Activated CD4-positive, alpha-beta T cell treated with anti-CD3 and anti-CD28 coated beads for 1 hour (primary cell): ENCODE results near the gene FAM217B.

Experiments
- DNase-seq: peaks from one replicate; pipeline ENCODE4 v3.0.0-alpha.2; 2020

The FAM217B gene

DNA sequence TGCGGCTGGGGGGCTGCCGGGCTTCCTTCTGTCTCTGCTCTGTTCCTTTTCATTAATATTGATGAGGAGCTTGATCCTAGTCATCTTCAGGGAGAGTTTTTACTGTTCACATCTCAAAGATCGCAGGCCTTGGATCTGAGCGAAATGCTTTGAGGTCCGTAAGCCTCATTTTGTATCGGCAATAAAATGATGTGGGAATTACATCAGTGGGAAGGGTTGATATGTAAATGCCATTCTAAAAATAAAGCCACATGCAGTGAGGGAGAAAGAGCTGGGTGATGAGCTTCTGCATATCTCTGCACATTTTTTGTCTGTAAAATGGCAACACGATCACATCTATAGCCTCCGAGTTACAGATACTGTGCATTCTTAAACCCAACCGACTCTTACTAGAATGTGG, 42.9 kb downstream of the FAM217B start:
- no peak for DNase-seq

- no peak for DNase-seq
Measured at GRCh38 chr20:59984541-59984940, 44.4 kb downstream of the FAM217B start.

DNA sequence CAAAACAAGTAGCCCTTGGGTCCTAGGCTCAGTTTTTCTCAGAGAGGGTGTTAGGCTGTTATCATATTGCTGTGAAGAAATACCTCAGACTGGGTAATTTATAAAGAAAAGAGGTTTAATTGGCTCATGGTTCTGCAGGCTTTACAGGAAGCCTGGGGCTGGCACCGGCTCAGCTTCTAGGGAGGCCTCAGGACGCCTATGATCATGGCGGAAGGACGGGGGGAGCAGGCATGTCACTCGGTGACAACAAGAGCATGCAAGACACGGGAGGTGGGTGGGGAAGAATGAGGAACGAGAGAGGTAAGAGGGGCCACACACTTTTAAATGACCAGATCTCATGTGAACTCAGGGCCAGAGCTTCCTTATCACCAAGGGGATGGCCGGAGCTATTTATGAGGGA, 45.0 kb downstream of the FAM217B start:
- no peak for DNase-seq

DNA sequence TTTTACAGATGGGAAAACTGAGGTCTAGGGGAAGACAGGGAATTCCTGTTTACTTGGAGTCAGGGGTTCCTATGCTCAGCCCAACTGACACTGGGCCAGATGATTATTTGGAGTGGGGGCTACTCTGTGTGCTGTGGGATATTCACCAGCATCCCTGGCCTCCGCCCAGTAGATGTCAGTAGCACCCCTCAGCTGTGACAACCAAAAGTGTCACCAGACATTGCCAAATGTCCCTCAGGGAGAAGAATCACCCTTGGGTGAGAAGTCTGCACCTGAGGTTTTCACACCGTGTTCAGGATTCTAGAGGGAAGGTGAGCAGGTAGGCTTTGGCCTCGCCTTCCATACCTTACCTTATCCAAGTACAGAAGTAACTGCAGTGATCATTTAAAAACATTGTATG, 45.7 kb downstream of the FAM217B start:
- DNase-seq: no peak

DNA sequence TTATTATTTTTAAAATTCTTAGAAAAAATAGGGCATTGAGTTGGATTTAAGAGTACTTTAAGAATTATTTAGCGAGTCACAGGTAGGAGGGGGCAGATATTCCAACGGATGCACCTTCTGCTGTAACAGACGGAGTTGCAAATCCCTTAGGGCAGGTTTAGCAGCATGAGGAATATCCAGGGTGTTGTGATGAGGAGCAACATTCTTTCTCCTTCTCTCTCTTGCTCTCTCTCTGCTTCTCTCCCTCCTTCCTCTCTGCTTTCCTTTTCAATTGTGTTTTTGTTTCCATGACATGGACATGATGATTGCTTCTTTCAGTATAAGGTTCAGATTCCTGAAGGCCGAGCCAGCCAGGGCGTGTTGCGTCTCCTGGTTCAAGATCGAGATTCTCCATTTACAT, 46.9 kb downstream of the FAM217B start:
- no peak for DNase-seq

DNA sequence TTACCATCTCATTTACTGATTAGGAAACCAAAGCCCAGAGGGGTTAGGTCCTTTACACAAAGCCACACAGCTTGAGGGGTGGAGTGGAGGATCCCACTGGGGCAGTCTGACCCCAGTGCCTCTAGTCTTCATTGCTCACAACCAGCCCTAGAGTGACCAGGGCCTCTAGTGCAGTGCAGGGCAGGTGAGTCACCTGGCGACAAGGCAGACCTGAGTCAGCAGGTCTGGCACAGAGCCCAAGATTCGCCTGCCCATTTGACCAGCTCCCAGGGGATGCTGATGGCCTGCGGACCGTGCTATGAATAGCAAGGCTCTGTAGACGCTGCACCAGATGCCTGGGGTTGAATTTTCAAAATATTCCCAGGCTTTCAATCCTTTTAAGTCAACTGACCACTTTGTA, 48.0 kb downstream of the FAM217B start:
- no peak for DNase-seq

- DNase-seq: no peak
Measured at GRCh38 chr20:59992526-59993084, 52.4 kb downstream of the FAM217B start.

GRCh38 chr20:59993736-59994430, 53.7 kb downstream of the FAM217B start:
- no peak for DNase-seq

GRCh38 chr20:59994697-59995122, 54.5 kb downstream of the FAM217B start:
- no peak for DNase-seq

GRCh38 chr20:59996108-59996507, 55.9 kb downstream of the FAM217B start:
- no peak for DNase-seq

GRCh38 chr20:59997896-59998295, 57.7 kb downstream of the FAM217B start:
- no peak for DNase-seq
